Neural cell (in vitro differentiated cells): ENCODE data around the gene MRTFB. TPM values are rescaled to one million over a fixed set of nuclear protein-coding genes. Genes with fewer than 3 reads are reported as not detected.

Source experiments
- H2AFZ ChIP-seq: fragments of 200-600, 300-800 bp; sonication (generic), shearing (Covaris generic); 2 replicates; pipeline ENCODE4 v1.6.0; 2014; ENCODE audit warnings: low read depth, mild to moderate bottlenecking, antibody characterized with exemption, low read length, moderate library complexity
- H3F3A ChIP-seq: fragments of 200-600 bp; shearing (Covaris generic); 2 replicates; pipeline ENCODE4 v1.6.1; 2016; ENCODE audit warnings: mild to moderate bottlenecking, moderate library complexity, mixed read lengths, antibody characterized with exemption, low read length; ENCODE audit not compliant: insufficient read depth, poor library complexity, severe bottlenecking
- H3K27ac ChIP-seq: fragments of 200-600, 300-800 bp; sonication (generic), shearing (Covaris generic); 2 replicates; pipeline ENCODE4 v1.5.1; 2014; ENCODE audit warnings: mild to moderate bottlenecking, low read length, moderate library complexity
- H3K27me3 ChIP-seq: fragments of 300-800, 200-600 bp; sonication (generic), shearing (Covaris generic); 2 replicates; pipeline ENCODE4 v1.6.0; 2014; ENCODE audit warnings: mild to moderate bottlenecking, low read depth, low read length, moderate library complexity; ENCODE audit not compliant: insufficient read depth
- H3K36me3 ChIP-seq: fragments of 300-800, 200-600 bp; sonication (generic), shearing (Covaris generic); 2 replicates; pipeline ENCODE4 v1.5.1; 2014; ENCODE audit warnings: mild to moderate bottlenecking, antibody characterized with exemption, low read length, moderate library complexity; ENCODE audit not compliant: insufficient read depth
- H3K4me2 ChIP-seq: fragments of 300-800, 200-600 bp; sonication (generic), shearing (Covaris generic); 2 replicates; pipeline ENCODE4 v1.6.0; 2014; ENCODE audit warnings: mild to moderate bottlenecking, low read length
- H3K4me3 ChIP-seq: fragments of 300-800, 200-600 bp; sonication (generic), shearing (Covaris generic); 2 replicates; pipeline ENCODE4 v1.5.1; 2014; ENCODE audit warnings: mild to moderate bottlenecking, low read length, moderate library complexity
- H3K79me2 ChIP-seq: fragments of 200-600 bp; shearing (Covaris generic); replicated peaks from 2 replicates; pipeline ENCODE4 v1.6.0; 2014; ENCODE audit warnings: mild to moderate bottlenecking, low read length, moderate library complexity; ENCODE audit not compliant: insufficient read depth
- H3K9ac ChIP-seq: fragments of 300-800, 200-600 bp; sonication (generic), shearing (Covaris generic); 2 replicates; pipeline ENCODE4 v1.6.1; 2016; ENCODE audit warnings: mild to moderate bottlenecking, low read length, mixed read lengths
- H3K9me2 ChIP-seq: fragments of 200-600 bp; shearing (Covaris generic); 2 replicates; pipeline ENCODE4 v1.6.1; 2016; ENCODE audit warnings: mild to moderate bottlenecking, low read length, mixed read lengths; ENCODE audit not compliant: insufficient read depth
- H3K9me3 ChIP-seq: fragments of 200-600, 300-800 bp; sonication (generic), shearing (Covaris generic); 2 replicates; pipeline ENCODE4 v1.6.1; 2016; ENCODE audit warnings: mild to moderate bottlenecking, mixed run types, low read length, moderate library complexity, mixed read lengths
- H4K20me1 ChIP-seq: fragments of 200-600 bp; shearing (Covaris generic); 2 replicates; pipeline ENCODE4 v1.6.1; 2016; ENCODE audit warnings: mild to moderate bottlenecking, mixed run types; ENCODE audit not compliant: insufficient read depth
- CTCF ChIP-seq: fragments of 450-650 bp; IDR thresholded peaks from 2 replicates; pipeline ENCODE4 v1.5.1; 2014; ENCODE audit warnings: antibody characterized with exemption, mild to moderate bottlenecking, moderate library complexity; ENCODE audit not compliant: poor library complexity, severe bottlenecking
- EP300 ChIP-seq: fragments of 450-650 bp; conservative IDR thresholded peaks from 2 replicates; pipeline ENCODE4 v1.6.1; 2014; ENCODE audit warnings: antibody characterized with exemption, mild to moderate bottlenecking, moderate library complexity; ENCODE audit not compliant: poor library complexity, severe bottlenecking
- EZH2 ChIP-seq: fragments of 200-600, 300-800 bp; shearing (Covaris generic), sonication (generic); IDR thresholded peaks from 2 replicates; pipeline ENCODE4 v1.6.1; 2014; ENCODE audit warnings: antibody characterized with exemption, low read length, borderline replicate concordance, mild to moderate bottlenecking; ENCODE audit not compliant: insufficient read depth, poor library complexity, severe bottlenecking
- MXI1 ChIP-seq: fragments of 450-650 bp; conservative IDR thresholded peaks from 2 replicates; pipeline ENCODE4 v1.6.1; 2014; ENCODE audit warnings: antibody characterized with exemption, mild to moderate bottlenecking; ENCODE audit not compliant: poor library complexity, severe bottlenecking
- POLR2AphosphoS5 ChIP-seq: IDR thresholded peaks from 2 replicates; pipeline ENCODE4 v1.6.1; 2012
- RAD21 ChIP-seq: fragments of 450-650 bp; conservative IDR thresholded peaks from 2 replicates; pipeline ENCODE4 v1.6.1; 2014; ENCODE audit warnings: antibody characterized with exemption, mild to moderate bottlenecking, moderate library complexity
- REST ChIP-seq: IDR thresholded peaks from 2 replicates; pipeline ENCODE4 v1.6.1; 2012; ENCODE audit warnings: borderline replicate concordance
- SMC3 ChIP-seq: fragments of 450-650 bp; conservative IDR thresholded peaks from 2 replicates; pipeline ENCODE4 v1.6.1; 2014; ENCODE audit warnings: antibody characterized with exemption, mild to moderate bottlenecking, moderate library complexity; ENCODE audit not compliant: poor library complexity
- TAF1 ChIP-seq: IDR thresholded peaks from 2 replicates; pipeline ENCODE4 v1.6.1; 2012; ENCODE audit warnings: low read depth
- polyA plus RNA-seq: library from polyadenylated mRNA; depleted of rRNA; stranded (reverse); fragments of >200 nt; gene quantifications from 2 replicates; pipeline ENCODE4 v1.2.3, GENCODE V29; 2014

The MRTFB gene
- polyA plus RNA-seq, 1 donor from 2014 or later, result 18.6 TPM

DNA sequence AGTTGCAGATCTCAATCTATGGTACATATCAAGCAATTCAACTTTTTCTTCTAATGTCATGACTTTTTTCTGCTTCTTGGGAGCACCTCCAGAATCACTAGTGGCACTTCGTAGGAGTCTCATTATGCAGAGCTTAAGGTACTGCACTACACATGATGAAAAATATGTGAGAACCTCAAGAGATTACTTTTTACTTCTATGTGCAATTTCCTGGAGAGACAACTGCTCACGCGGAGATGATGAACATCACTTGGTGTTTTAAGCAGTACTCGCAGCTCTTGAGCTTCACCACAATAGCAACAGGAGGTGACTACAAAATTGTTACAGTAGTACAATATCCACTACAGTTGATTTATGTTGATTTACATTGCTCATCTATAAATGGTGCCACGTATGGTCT, 79.7 kb downstream of the MRTFB start:
- no peak overlapping the region for H3K27ac ChIP-seq
- TF ChIP-seq EP300 (no peak), REST (no peak), EZH2 (no peak), SMC3 (no peak), TAF1 (no peak), RAD21 (no peak), MXI1 (no peak), POLR2AphosphoS5 (no peak), CTCF (no peak)
- H3K4me2 ChIP-seq, result no peak overlapping the region
- no peak overlapping the region for H2AFZ ChIP-seq
- no peaks in the 10 kb centered on the region for H4K20me1 ChIP-seq
- H3K9me2 ChIP-seq, result no peaks in the 10 kb centered on the region
- no peaks in the 10 kb centered on the region for H3K9me3 ChIP-seq
- H3K36me3 ChIP-seq, result no peaks in the 10 kb centered on the region
- no peaks in the 10 kb centered on the region for H3K27me3 ChIP-seq
- H3K4me3 ChIP-seq, result no peak overlapping the region
- H3K9ac ChIP-seq, result no peak overlapping the region
- no peaks in the 10 kb centered on the region for H3F3A ChIP-seq
- no peaks in the 10 kb centered on the region for H3K79me2 ChIP-seq

- Histone ChIP-seq H3K36me3 (no peaks in the 10 kb centered on the region), H3K27ac (no peak overlapping the region), H4K20me1 (no peaks in the 10 kb centered on the region), H2AFZ (no peak overlapping the region), H3K79me2 (no peaks in the 10 kb centered on the region), H3K9me3 (no peaks in the 10 kb centered on the region), H3K9me2 (no peaks in the 10 kb centered on the region), H3F3A (no peaks in the 10 kb centered on the region), H3K9ac (no peak overlapping the region), H3K4me3 (no peak overlapping the region), H3K27me3 (no peaks in the 10 kb centered on the region), H3K4me2 (no peak overlapping the region)
- TF ChIP-seq MXI1, result no peak
- TF ChIP-seq CTCF, result no peak
- no peak for TF ChIP-seq REST
- no peak for TF ChIP-seq POLR2AphosphoS5
These were observed 80.3 kb downstream of the MRTFB start for GRCh38 chr16:14151256-14152030.
